Astrocyte (in vitro differentiated cells and primary cell): ENCODE measurements around the gene FAM210B. TPM values are rescaled to one million over a fixed set of nuclear protein-coding genes. Genes with fewer than 3 reads are reported as not detected.
"Not testable (repeated sequence)": the region's sequence is repeated elsewhere in the genome, so short reads cannot be mapped to it uniquely, and the experiment has no call there.

Experiments used
- DNase-seq: peaks from one replicate; pipeline ENCODE4 v3.0.0-alpha.2; 2010; ENCODE audit warnings: low read depth
- FAIRE-seq: peaks from 2 replicates; lab custom pipeline; 2011; peaks lifted over from hg19 to GRCh38; lab: Jason Lieb, UNC
- H2AFZ ChIP-seq: 2 replicates; pipeline ENCODE4 v1.6.0; 2012; ENCODE audit warnings: low read depth, low read length, inconsistent platforms
- H3K27ac ChIP-seq: 2 replicates; pipeline ENCODE4 v1.5.1; 2011; ENCODE audit warnings: low read depth, low read length, inconsistent platforms
- H3K27me3 ChIP-seq: 2 replicates; pipeline ENCODE4 v1.6.0; 2011; ENCODE audit warnings: low read length, inconsistent platforms; ENCODE audit not compliant: insufficient read depth
- H3K36me3 ChIP-seq: 2 replicates; pipeline ENCODE4 v1.5.1; 2011; ENCODE audit warnings: low read length, inconsistent platforms; ENCODE audit not compliant: insufficient read depth
- H3K4me1 ChIP-seq: 2 replicates; pipeline ENCODE4 v1.5.1; 2011; ENCODE audit warnings: low read length, inconsistent platforms; ENCODE audit not compliant: insufficient read depth
- H3K4me2 ChIP-seq: 2 replicates; pipeline ENCODE4 v1.6.0; 2012; ENCODE audit warnings: low read length, inconsistent platforms
- H3K4me3 ChIP-seq: 2 replicates; pipeline ENCODE4 v1.5.1; 2011; ENCODE audit warnings: low read depth, mild to moderate bottlenecking, low read length, inconsistent platforms; ENCODE audit not compliant: insufficient read depth
- H3K79me2 ChIP-seq: 2 replicates; pipeline ENCODE4 v1.6.0; 2012; ENCODE audit warnings: mild to moderate bottlenecking, low read length, inconsistent platforms; ENCODE audit not compliant: insufficient read depth
- H3K9ac ChIP-seq: 2 replicates; pipeline ENCODE4 v1.6.0; 2012; ENCODE audit warnings: mild to moderate bottlenecking, low read length, inconsistent platforms
- H3K9me3 ChIP-seq: 2 replicates; pipeline ENCODE4 v1.5.1; 2012; ENCODE audit warnings: low read depth, mild to moderate bottlenecking, low read length, inconsistent platforms; ENCODE audit not compliant: insufficient read depth
- H4K20me1 ChIP-seq: 2 replicates; pipeline ENCODE4 v1.6.0; 2012; ENCODE audit warnings: low read length, inconsistent platforms; ENCODE audit not compliant: insufficient read depth
- H3K27ac Mint-ChIP-seq: one replicate; pipeline ENCODE4 v1.8.0; 2021; ENCODE audit warnings: mild to moderate bottlenecking, mixed read lengths; ENCODE audit not compliant: unreplicated experiment
- H3K27me3 Mint-ChIP-seq: one replicate; pipeline ENCODE4 v1.8.0; 2021; ENCODE audit warnings: low read depth, mixed read lengths; ENCODE audit not compliant: unreplicated experiment
- H3K36me3 Mint-ChIP-seq: one replicate; pipeline ENCODE4 v1.8.0; 2021; ENCODE audit warnings: low read depth, mixed read lengths; ENCODE audit not compliant: unreplicated experiment
- H3K4me1 Mint-ChIP-seq: one replicate; pipeline ENCODE4 v1.8.0; 2021; ENCODE audit warnings: low read depth, mixed read lengths; ENCODE audit not compliant: unreplicated experiment
- H3K4me3 Mint-ChIP-seq: one replicate; pipeline ENCODE4 v1.8.0; 2021; ENCODE audit warnings: mild to moderate bottlenecking, moderate library complexity, mixed read lengths; ENCODE audit not compliant: unreplicated experiment
- H3K9me3 Mint-ChIP-seq: one replicate; pipeline ENCODE4 v1.8.0; 2021; ENCODE audit warnings: mild to moderate bottlenecking, mixed read lengths; ENCODE audit not compliant: unreplicated experiment
- CTCF ChIP-seq: IDR thresholded peaks from 2 replicates; pipeline ENCODE4 v1.5.1; 2011; ENCODE audit warnings: low read depth, mild to moderate bottlenecking, inconsistent platforms, low read length, moderate library complexity; ENCODE audit not compliant: insufficient read depth
- EZH2 ChIP-seq: IDR thresholded peaks from 2 replicates; pipeline ENCODE4 v1.6.1; 2012; ENCODE audit warnings: mild to moderate bottlenecking, low read length, inconsistent platforms; ENCODE audit not compliant: insufficient read depth
- total RNA-seq: library from RNA; stranded (reverse); gene quantifications from 2 replicates; pipeline ENCODE4 v1.2.1, GENCODE V29; 2021

FAM210B gene
- total RNA-seq, 1 donor from 2014 or later: 46.3 TPM

- H3K9me3 ChIP-seq: no peaks in the 10 kb centered on the region
- TF ChIP-seq CTCF (no peak), EZH2 (no peak)
- DNase-seq: no peak
- H4K20me1 ChIP-seq: peaks cover 6% of the 10 kb centered on the region
- peaks cover 5% of the 10 kb centered on the region for H3K4me1 ChIP-seq
- H3K27me3 ChIP-seq: no peaks in the 10 kb centered on the region
- H2AFZ ChIP-seq: no peak overlapping the region
- no peak overlapping the region for H3K9ac ChIP-seq
- no peak overlapping the region for H3K4me2 ChIP-seq
- H3K79me2 ChIP-seq: peaks cover 93% of the 10 kb centered on the region
- no peaks in the 10 kb centered on the region for H3K36me3 Mint-ChIP-seq
- no peak for FAIRE-seq
- no peak overlapping the region for H3K4me3 ChIP-seq
- peaks cover 32% of the 10 kb centered on the region for H3K36me3 ChIP-seq
- H3K27ac Mint-ChIP-seq: no peak overlapping the region
- H3K27ac ChIP-seq: no peak overlapping the region
- no peaks in the 10 kb centered on the region for H3K9me3 Mint-ChIP-seq
- H3K27me3 Mint-ChIP-seq: no peaks in the 10 kb centered on the region
- H3K4me1 Mint-ChIP-seq: peaks cover 4% of the 10 kb centered on the region
- no peak overlapping the region for H3K4me3 Mint-ChIP-seq
These were observed 27.4 kb downstream of the FAM210B start for GRCh38 chr20:56386219-56386618.

- Histone ChIP-seq H3K27ac (no peak overlapping the region), H2AFZ (no peak overlapping the region), H3K9ac (no peak overlapping the region), H3K9me3 (no peaks in the 10 kb centered on the region), H4K20me1 (peaks cover 6% of the 10 kb centered on the region), H3K79me2 (peaks cover 92% of the 10 kb centered on the region), H3K27me3 (no peaks in the 10 kb centered on the region), H3K4me2 (no peak overlapping the region), H3K4me3 (no peak overlapping the region), H3K4me1 (peaks cover 16% of the 10 kb centered on the region), H3K36me3 (peaks cover 23% of the 10 kb centered on the region)
- DNase-seq (no peak), FAIRE-seq (no peak)
- no peak for TF ChIP-seq CTCF
- no peak for TF ChIP-seq EZH2
- H3K27me3 Mint-ChIP-seq: no peaks in the 10 kb centered on the region
- peaks cover 11% of the 10 kb centered on the region for H3K4me1 Mint-ChIP-seq
- no peaks in the 10 kb centered on the region for H3K36me3 Mint-ChIP-seq
- H3K27ac Mint-ChIP-seq: no peak overlapping the region
- no peaks in the 10 kb centered on the region for H3K9me3 Mint-ChIP-seq
- H3K4me3 Mint-ChIP-seq: no peak overlapping the region
These were observed 30.1 kb downstream of the FAM210B start for GRCh38 chr20:56388882-56389281.

- Mint-ChIP-seq H3K4me3 (no peak overlapping the region), H3K36me3 (no peaks in the 10 kb centered on the region), H3K4me1 (peaks cover 13% of the 10 kb centered on the region), H3K27ac (no peak overlapping the region), H3K27me3 (no peaks in the 10 kb centered on the region), H3K9me3 (no peaks in the 10 kb centered on the region)
- no peak overlapping the region for H3K4me3 ChIP-seq
- H3K79me2 ChIP-seq: peaks cover 91% of the 10 kb centered on the region
- H3K9ac ChIP-seq: no peak overlapping the region
- no peaks in the 10 kb centered on the region for H3K9me3 ChIP-seq
- no peak for TF ChIP-seq CTCF
- TF ChIP-seq EZH2: no peak
- FAIRE-seq: no peak
- peak overlapping the region; percentile 97 for H3K4me2 ChIP-seq
- DNase-seq: no peak
- H3K27ac ChIP-seq: no peak overlapping the region
- H3K36me3 ChIP-seq: peaks cover 20% of the 10 kb centered on the region
- no peaks in the 10 kb centered on the region for H3K27me3 ChIP-seq
- H3K4me1 ChIP-seq: peaks cover 18% of the 10 kb centered on the region
- H2AFZ ChIP-seq: no peak overlapping the region
- H4K20me1 ChIP-seq: peaks cover 6% of the 10 kb centered on the region
These were observed 31.0 kb downstream of the FAM210B start for GRCh38 chr20:56389807-56390206.

DNA sequence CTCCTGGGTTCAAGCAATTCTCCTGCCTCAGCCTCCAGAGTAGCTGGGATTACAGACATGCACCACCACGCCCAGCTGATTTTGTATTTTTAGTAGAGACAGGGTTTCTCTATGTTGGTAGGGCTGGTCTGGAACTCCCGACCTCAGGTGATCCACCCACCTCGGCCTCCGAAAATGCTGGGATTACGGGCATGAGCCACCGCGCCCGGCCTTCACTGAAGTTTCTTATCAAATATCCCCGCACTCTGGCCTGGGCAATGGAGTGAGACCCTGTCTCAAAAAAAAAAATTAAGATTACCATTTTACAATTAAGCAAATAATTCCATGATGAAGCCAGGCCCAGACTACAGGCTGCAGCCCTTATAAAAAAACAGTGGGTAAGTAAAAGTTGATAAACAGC, 31.6 kb downstream of the FAM210B start:
- H3K4me3 ChIP-seq: peak overlapping the region; percentile 96
- not testable (repeated sequence) for H3K9me3 Mint-ChIP-seq, H3K27me3 Mint-ChIP-seq, H3K36me3 Mint-ChIP-seq, H4K20me1 ChIP-seq, H3K4me3 Mint-ChIP-seq, H3K27ac Mint-ChIP-seq, FAIRE-seq, H2AFZ ChIP-seq, H3K9me3 ChIP-seq, H3K27ac ChIP-seq, H3K27me3 ChIP-seq, DNase-seq
- H3K79me2 ChIP-seq: peaks cover 92% of the 10 kb centered on the region
- peaks cover 20% of the 10 kb centered on the region for H3K36me3 ChIP-seq
- H3K4me1 Mint-ChIP-seq: peaks cover 13% of the 10 kb centered on the region
- peaks cover 18% of the 10 kb centered on the region for H3K4me1 ChIP-seq
- H3K9ac ChIP-seq: peak overlapping the region; percentile 95
- H3K4me2 ChIP-seq: peak overlapping the region; percentile 97
